ENCODE measurements around the gene MLIP.

GRCh38 chr6:54191461-54191860 lies 80.2 kb downstream of the MLIP start:
- no peak for TF ChIP-seq EP300 (IDR thresholded peaks at IDR 0.05)
- no peak for TF ChIP-seq CTCF (IDR thresholded peaks at IDR 0.05)
